PC-3 (cell line): ENCODE data around the gene STARD6.

Experiments
- EZH2 ChIP-seq: fragments of 300-600 bp; sonication (generic); IDR thresholded peaks from one replicate; pipeline ENCODE4 v1.6.1; 2017; ENCODE audit warnings: antibody characterized with exemption, mild to moderate bottlenecking, low read length; ENCODE audit not compliant: unreplicated experiment
- TF ChIP-seq, protein P1 (sequence below): fragments of 300-600 bp; sonication (generic); conservative IDR thresholded peaks from 2 replicates; pipeline ENCODE4 v1.5.1; 2017; ENCODE audit warnings: antibody characterized with exemption, low read depth, mild to moderate bottlenecking, low read length

DNA sequence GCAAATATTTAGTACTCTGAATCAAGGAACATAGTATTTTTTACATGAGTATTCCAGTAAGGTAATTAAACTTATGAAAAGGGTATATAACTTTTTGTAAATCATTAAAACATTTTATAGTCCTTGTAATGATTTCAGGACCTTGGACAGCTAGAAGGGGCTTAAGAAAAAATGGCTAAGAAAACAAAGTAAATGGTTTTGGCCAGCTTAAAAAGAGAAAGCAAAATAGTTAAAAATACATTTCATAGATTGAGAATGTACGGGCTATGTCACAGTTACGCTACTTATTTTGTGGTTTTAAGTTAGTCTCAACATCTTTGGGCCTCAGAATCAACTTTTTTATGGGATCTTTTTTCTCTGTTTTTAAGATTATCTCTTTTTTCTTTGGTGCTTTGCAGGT lies 61.6 kb downstream of the STARD6 start:
- TF ChIP-seq EZH2: no peak
- TF ChIP-seq, protein P1, sequence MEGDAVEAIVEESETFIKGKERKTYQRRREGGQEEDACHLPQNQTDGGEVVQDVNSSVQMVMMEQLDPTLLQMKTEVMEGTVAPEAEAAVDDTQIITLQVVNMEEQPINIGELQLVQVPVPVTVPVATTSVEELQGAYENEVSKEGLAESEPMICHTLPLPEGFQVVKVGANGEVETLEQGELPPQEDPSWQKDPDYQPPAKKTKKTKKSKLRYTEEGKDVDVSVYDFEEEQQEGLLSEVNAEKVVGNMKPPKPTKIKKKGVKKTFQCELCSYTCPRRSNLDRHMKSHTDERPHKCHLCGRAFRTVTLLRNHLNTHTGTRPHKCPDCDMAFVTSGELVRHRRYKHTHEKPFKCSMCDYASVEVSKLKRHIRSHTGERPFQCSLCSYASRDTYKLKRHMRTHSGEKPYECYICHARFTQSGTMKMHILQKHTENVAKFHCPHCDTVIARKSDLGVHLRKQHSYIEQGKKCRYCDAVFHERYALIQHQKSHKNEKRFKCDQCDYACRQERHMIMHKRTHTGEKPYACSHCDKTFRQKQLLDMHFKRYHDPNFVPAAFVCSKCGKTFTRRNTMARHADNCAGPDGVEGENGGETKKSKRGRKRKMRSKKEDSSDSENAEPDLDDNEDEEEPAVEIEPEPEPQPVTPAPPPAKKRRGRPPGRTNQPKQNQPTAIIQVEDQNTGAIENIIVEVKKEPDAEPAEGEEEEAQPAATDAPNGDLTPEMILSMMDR: no peak
